ENCODE measurements around the gene MRNIP.

MRNIP gene

DNA sequence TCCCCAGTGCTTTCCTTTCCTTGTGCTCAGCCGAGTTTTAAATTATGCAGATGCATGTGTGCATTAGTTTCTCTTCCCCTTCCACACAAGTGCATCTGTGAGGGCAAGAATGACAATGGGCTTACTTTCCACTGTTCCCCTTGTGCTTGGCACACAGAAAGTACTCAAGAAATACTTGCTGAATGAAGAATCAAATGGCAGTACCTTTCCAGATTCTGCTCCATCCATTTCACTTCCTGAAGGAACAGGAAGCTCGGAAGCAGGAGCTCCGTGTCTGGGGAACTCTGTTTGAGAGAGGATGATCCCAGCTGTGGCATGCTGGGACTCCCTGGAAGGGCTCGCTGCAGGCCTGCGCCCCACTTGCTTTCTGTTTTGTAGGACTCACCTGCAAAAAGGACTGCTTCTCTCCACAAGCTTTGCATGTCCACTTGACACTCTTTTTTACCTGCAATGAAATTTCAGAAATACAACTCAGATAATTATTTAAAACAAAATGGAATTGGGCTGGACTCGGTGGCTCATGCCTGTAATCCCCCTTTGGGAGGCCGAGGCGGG, 5.5 kb downstream of the MRNIP start:
- Histone ChIP-seq H3K4me2 (ENCODE audit: low read depth, low read length, poor library complexity, severe bottlenecking) (peak overlapping the region; percentile 49), H2AFZ (ENCODE audit: low read depth, low read length, severe bottlenecking) (peak overlapping the region; percentile 71), H3F3A (ENCODE audit: insufficient read depth) (peaks cover 4% of the 10 kb centered on the region), H3K9ac (ENCODE audit: low read length) (peak overlapping the region; percentile 39), H3K27ac (ENCODE audit: low read depth, low read length) (peak overlapping the region; percentile 73), H3K9me2 (replicated peaks; ENCODE audit: insufficient read depth, low read length) (no peaks in the 10 kb centered on the region), H3K9me3 (ENCODE audit: insufficient read depth, low read length) (no peaks in the 10 kb centered on the region), H3K27me3 (ENCODE audit: low read length) (no peaks in the 10 kb centered on the region), H3K4me3 (ENCODE audit: insufficient read depth, low read length, poor library complexity, severe bottlenecking) (no peak overlapping the region), H4K20me1 (ENCODE audit: low read depth, low read length) (no peaks in the 10 kb centered on the region), H3K36me3 (ENCODE audit: low read length) (peaks cover 4% of the 10 kb centered on the region; the same call in 1 of the 2 replicates), H3K79me2 (ENCODE audit: insufficient read depth, low read length) (peaks cover 11% of the 10 kb centered on the region)
- TF ChIP-seq, protein P1, sequence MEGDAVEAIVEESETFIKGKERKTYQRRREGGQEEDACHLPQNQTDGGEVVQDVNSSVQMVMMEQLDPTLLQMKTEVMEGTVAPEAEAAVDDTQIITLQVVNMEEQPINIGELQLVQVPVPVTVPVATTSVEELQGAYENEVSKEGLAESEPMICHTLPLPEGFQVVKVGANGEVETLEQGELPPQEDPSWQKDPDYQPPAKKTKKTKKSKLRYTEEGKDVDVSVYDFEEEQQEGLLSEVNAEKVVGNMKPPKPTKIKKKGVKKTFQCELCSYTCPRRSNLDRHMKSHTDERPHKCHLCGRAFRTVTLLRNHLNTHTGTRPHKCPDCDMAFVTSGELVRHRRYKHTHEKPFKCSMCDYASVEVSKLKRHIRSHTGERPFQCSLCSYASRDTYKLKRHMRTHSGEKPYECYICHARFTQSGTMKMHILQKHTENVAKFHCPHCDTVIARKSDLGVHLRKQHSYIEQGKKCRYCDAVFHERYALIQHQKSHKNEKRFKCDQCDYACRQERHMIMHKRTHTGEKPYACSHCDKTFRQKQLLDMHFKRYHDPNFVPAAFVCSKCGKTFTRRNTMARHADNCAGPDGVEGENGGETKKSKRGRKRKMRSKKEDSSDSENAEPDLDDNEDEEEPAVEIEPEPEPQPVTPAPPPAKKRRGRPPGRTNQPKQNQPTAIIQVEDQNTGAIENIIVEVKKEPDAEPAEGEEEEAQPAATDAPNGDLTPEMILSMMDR (IDR thresholded peaks at IDR 0.05; ENCODE audit: insufficient read depth, low read length, poor library complexity, severe bottlenecking): no peak
- TF ChIP-seq EZH2phosphoT487 (conservative IDR thresholded peaks at IDR 0.05; ENCODE audit: low read length): no peak

DNA sequence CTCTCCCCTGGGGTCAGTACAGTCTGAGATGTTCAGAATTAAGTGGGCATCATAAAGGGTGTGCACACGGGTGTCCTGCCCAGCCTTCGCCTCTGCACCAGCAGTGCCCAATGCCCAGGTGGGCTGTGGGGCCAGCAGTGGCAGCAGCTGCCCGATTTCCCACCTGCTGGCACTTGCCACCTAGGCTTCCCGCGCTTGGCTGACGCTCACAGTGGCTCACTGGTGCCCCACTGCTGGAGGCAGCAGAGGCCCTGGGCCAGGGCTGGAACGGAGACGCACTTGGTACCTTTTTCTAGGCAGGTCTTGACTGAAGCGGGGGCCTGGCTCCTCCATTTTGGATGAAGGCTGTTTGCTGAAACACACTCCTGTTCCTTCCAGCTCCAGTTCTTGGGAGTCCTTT, 17.0 kb downstream of the MRNIP start:
- Histone ChIP-seq H3K27me3 (ENCODE audit: low read length) (no peaks in the 10 kb centered on the region), H3K9me2 (replicated peaks; ENCODE audit: insufficient read depth, low read length) (no peaks in the 10 kb centered on the region), H3K4me2 (ENCODE audit: low read depth, low read length, poor library complexity, severe bottlenecking) (no peak overlapping the region), H2AFZ (ENCODE audit: low read depth, low read length, severe bottlenecking) (no peak overlapping the region), H3K9ac (ENCODE audit: low read length) (no peak overlapping the region), H3F3A (ENCODE audit: insufficient read depth) (no peaks in the 10 kb centered on the region), H3K27ac (ENCODE audit: low read depth, low read length) (no peak overlapping the region), H3K79me2 (ENCODE audit: insufficient read depth, low read length) (no peaks in the 10 kb centered on the region), H3K36me3 (ENCODE audit: low read length) (no peaks in the 10 kb centered on the region), H4K20me1 (ENCODE audit: low read depth, low read length) (no peaks in the 10 kb centered on the region), H3K4me3 (ENCODE audit: insufficient read depth, low read length, poor library complexity, severe bottlenecking) (no peak overlapping the region), H3K9me3 (ENCODE audit: insufficient read depth, low read length) (no peaks in the 10 kb centered on the region)
- TF ChIP-seq EZH2phosphoT487 (conservative IDR thresholded peaks at IDR 0.05; ENCODE audit: low read length): no peak
- TF ChIP-seq, protein P1 (IDR thresholded peaks at IDR 0.05; ENCODE audit: insufficient read depth, low read length, poor library complexity, severe bottlenecking): no peak

DNA sequence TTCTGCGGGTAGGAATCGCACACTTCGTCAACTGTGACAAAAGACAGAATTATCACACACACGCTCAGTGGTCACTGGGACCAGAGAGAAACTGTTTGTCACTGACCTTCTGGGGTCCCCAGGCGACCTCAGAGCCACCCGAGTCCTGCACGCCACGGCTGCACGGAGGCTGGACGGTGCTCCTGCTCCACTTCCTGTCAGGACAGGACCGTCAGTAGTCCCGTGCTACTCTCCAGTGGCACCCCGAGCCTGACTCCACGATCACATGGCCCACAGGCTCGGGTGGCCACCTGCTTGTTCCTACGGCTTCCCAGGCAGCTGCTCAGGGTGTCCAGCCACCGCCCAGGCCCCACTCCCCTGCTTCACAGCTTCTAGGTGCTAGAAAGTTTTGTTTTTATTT, 17.9 kb downstream of the MRNIP start:
- no peaks in the 10 kb centered on the region for H4K20me1 ChIP-seq (ENCODE audit: low read depth, low read length)
- no peaks in the 10 kb centered on the region for H3K9me3 ChIP-seq (ENCODE audit: insufficient read depth, low read length)
- H3K27ac ChIP-seq (ENCODE audit: low read depth, low read length): no peak overlapping the region
- no peaks in the 10 kb centered on the region for H3K27me3 ChIP-seq (ENCODE audit: low read length)
- H3F3A ChIP-seq (ENCODE audit: insufficient read depth): no peaks in the 10 kb centered on the region
- H3K4me3 ChIP-seq (ENCODE audit: insufficient read depth, low read length, poor library complexity, severe bottlenecking): no peak overlapping the region
- no peaks in the 10 kb centered on the region for H3K9me2 ChIP-seq (replicated peaks; ENCODE audit: insufficient read depth, low read length)
- no peak overlapping the region for H3K9ac ChIP-seq (ENCODE audit: low read length)
- H2AFZ ChIP-seq (ENCODE audit: low read depth, low read length, severe bottlenecking): no peak overlapping the region
- no peaks in the 10 kb centered on the region for H3K36me3 ChIP-seq (ENCODE audit: low read length)
- no peak overlapping the region for H3K4me2 ChIP-seq (ENCODE audit: low read depth, low read length, poor library complexity, severe bottlenecking)
- no peaks in the 10 kb centered on the region for H3K79me2 ChIP-seq (ENCODE audit: insufficient read depth, low read length)
- TF ChIP-seq, protein P1 (IDR thresholded peaks at IDR 0.05; ENCODE audit: insufficient read depth, low read length, poor library complexity, severe bottlenecking): no peak
- no peak for TF ChIP-seq EZH2phosphoT487 (conservative IDR thresholded peaks at IDR 0.05; ENCODE audit: low read length)

Measured in SU-DHL-6 (cell line).